ENCODE results near the gene GPR137.

Gene GPR137

GRCh38 chr11:64253043-64253442, 32.6 kb upstream of the GPR137 start:
- no peak for TF ChIP-seq USF1 (IDR thresholded peaks at IDR 0.05)
- TF ChIP-seq TCF12 (IDR thresholded peaks at IDR 0.05; ENCODE audit: low read depth) = no peak
- TF ChIP-seq REST (IDR thresholded peaks at IDR 0.05; ENCODE audit: low read depth) = no peak

GRCh38 chr11:64253481-64253880, 32.2 kb upstream of the GPR137 start:
- TF ChIP-seq USF1 (IDR thresholded peaks at IDR 0.05) = no peak
- no peak for TF ChIP-seq CEBPB (IDR thresholded peaks at IDR 0.05)
- TF ChIP-seq MAX (IDR thresholded peaks at IDR 0.05) = no peak
- TF ChIP-seq YY1 (IDR thresholded peaks at IDR 0.05; ENCODE audit: low read depth) = no peak
- TF ChIP-seq TEAD4 (IDR thresholded peaks at IDR 0.05) = no peak

- no peak for TF ChIP-seq REST (IDR thresholded peaks at IDR 0.05; ENCODE audit: low read depth)
- no peak for TF ChIP-seq FOXM1 (IDR thresholded peaks at IDR 0.05; ENCODE audit: borderline replicate concordance, low read depth)
- TF ChIP-seq CREB1 (IDR thresholded peaks at IDR 0.05; ENCODE audit: low read depth) = no peak
- no peak for TF ChIP-seq TCF12 (IDR thresholded peaks at IDR 0.05; ENCODE audit: low read depth)
- no peak for TF ChIP-seq EP300 (IDR thresholded peaks at IDR 0.05; ENCODE audit: borderline replicate concordance)
- no peak for TF ChIP-seq NFIC (IDR thresholded peaks at IDR 0.05)
- TF ChIP-seq EGR1 (IDR thresholded peaks at IDR 0.05) = no peak
- no peak for TF ChIP-seq USF1 (IDR thresholded peaks at IDR 0.05)
- no peak for TF ChIP-seq TAF1 (IDR thresholded peaks at IDR 0.05; ENCODE audit: low read depth)
- TF ChIP-seq YY1 (IDR thresholded peaks at IDR 0.05; ENCODE audit: low read depth) = no peak
- no peak for TF ChIP-seq CEBPB (IDR thresholded peaks at IDR 0.05)
- no peak for TF ChIP-seq ZBTB7A (IDR thresholded peaks at IDR 0.05; ENCODE audit: low read depth)
- no peak for TF ChIP-seq RAD21 (IDR thresholded peaks at IDR 0.05; ENCODE audit: low read depth)
- no peak for TF ChIP-seq MAX (IDR thresholded peaks at IDR 0.05)
- TF ChIP-seq TEAD4 (IDR thresholded peaks at IDR 0.05) = no peak
Measured at GRCh38 chr11:64254326-64254725, 31.3 kb upstream of the GPR137 start.

- TF ChIP-seq EGR1 (IDR thresholded peaks at IDR 0.05) (no peak), NFIC (IDR thresholded peaks at IDR 0.05) (no peak), FOXM1 (IDR thresholded peaks at IDR 0.05; ENCODE audit: borderline replicate concordance, low read depth) (no peak), YY1 (IDR thresholded peaks at IDR 0.05; ENCODE audit: low read depth) (no peak), EP300 (IDR thresholded peaks at IDR 0.05; ENCODE audit: borderline replicate concordance) (no peak), REST (IDR thresholded peaks at IDR 0.05; ENCODE audit: low read depth) (no peak), RAD21 (IDR thresholded peaks at IDR 0.05; ENCODE audit: low read depth) (no peak), TAF1 (IDR thresholded peaks at IDR 0.05; ENCODE audit: low read depth) (no peak), MAX (IDR thresholded peaks at IDR 0.05) (no peak), CEBPB (IDR thresholded peaks at IDR 0.05) (no peak)
Measured at GRCh38 chr11:64255135-64256128, 30.2 kb upstream of the GPR137 start.
